Chondrocyte (in vitro differentiated cells): ENCODE results near the gene PIP5K1C. TPM values are rescaled to one million over a fixed set of nuclear protein-coding genes. Genes with fewer than 3 reads are reported as not detected.

ENCODE experiments used
- DNase-seq: peaks from one replicate; pipeline ENCODE4 v3.0.0; 2021; ENCODE audit warnings: mixed read lengths, low spot score
- H3K27ac Mint-ChIP-seq: one replicate; pipeline ENCODE4 v1.8.0; 2021; ENCODE audit warnings: mild to moderate bottlenecking, moderate library complexity, mixed read lengths; ENCODE audit not compliant: unreplicated experiment
- H3K27me3 Mint-ChIP-seq: 2 replicates; pipeline ENCODE4 v1.8.0; 2021; ENCODE audit warnings: low read depth, mixed read lengths
- H3K36me3 Mint-ChIP-seq: 2 replicates; pipeline ENCODE4 v1.8.0; 2021; ENCODE audit warnings: low read depth, mixed read lengths
- H3K4me1 Mint-ChIP-seq: 2 replicates; pipeline ENCODE4 v1.8.0; 2021; ENCODE audit warnings: low read depth, mild to moderate bottlenecking, mixed read lengths
- H3K4me3 Mint-ChIP-seq: one replicate; pipeline ENCODE4 v1.8.0; 2021; ENCODE audit warnings: mild to moderate bottlenecking, moderate library complexity, mixed read lengths; ENCODE audit not compliant: unreplicated experiment
- H3K9me3 Mint-ChIP-seq: 2 replicates; pipeline ENCODE4 v1.8.0; 2021; ENCODE audit warnings: low read depth, mixed read lengths
- total RNA-seq: library from RNA; stranded (reverse); gene quantifications from 3 replicates; pipeline ENCODE4 v1.2.1, GENCODE V29; 2021
- TF ChIP-seq, protein P1 (sequence below): fragments of 200-600 bp; sonication (generic); IDR thresholded peaks from 2 replicates; pipeline ENCODE4 v1.5.0; 2021; ENCODE audit warnings: antibody characterized with exemption, mild to moderate bottlenecking, moderate library complexity

Gene PIP5K1C
- total RNA-seq, 1 donor from 2014 or later, result 81.0 TPM

- Mint-ChIP-seq H3K27ac (no peak overlapping the region), H3K4me3 (no peak overlapping the region), H3K4me1 (peaks cover 40% of the 10 kb centered on the region)
These were observed 4.1 kb downstream of the PIP5K1C start for GRCh38 chr19:3695986-3696659.

DNA sequence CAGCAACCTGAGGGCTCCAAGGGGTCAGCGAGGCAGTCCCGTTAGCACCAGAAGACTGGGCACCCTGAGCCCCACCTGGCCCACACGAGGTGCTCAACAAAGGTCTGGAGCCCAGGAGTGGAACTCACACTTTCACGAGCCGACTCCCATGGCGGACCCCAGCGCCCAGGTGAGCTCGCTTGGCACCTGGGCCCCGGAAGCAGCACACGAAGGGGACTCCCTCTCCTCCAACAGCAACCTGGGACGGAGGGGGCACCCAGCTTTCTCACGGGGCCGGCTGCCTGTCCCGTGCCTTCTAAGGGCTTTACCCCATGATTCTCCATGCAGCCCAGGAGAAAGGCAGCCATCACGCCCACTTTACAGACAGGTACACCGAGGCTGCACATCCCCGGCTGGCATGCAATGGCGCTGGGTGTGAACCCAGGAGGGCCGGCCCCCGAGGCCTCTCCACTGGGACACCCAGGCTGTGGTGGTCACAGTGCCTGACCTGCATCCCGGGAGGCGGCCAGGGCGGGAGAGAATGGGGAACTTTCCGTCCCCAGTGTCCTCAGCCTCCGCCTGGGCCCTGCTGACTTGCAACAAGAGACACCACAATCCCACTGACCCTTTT lies 5.0 kb downstream of the PIP5K1C start:
- no peaks in the 10 kb centered on the region for H3K36me3 Mint-ChIP-seq
- no peak overlapping the region for H3K4me3 Mint-ChIP-seq
- H3K4me1 Mint-ChIP-seq, result peaks cover 36% of the 10 kb centered on the region
- no peak for DNase-seq
- H3K9me3 Mint-ChIP-seq, result no peaks in the 10 kb centered on the region
- no peak overlapping the region for H3K27ac Mint-ChIP-seq
- TF ChIP-seq, protein P1, sequence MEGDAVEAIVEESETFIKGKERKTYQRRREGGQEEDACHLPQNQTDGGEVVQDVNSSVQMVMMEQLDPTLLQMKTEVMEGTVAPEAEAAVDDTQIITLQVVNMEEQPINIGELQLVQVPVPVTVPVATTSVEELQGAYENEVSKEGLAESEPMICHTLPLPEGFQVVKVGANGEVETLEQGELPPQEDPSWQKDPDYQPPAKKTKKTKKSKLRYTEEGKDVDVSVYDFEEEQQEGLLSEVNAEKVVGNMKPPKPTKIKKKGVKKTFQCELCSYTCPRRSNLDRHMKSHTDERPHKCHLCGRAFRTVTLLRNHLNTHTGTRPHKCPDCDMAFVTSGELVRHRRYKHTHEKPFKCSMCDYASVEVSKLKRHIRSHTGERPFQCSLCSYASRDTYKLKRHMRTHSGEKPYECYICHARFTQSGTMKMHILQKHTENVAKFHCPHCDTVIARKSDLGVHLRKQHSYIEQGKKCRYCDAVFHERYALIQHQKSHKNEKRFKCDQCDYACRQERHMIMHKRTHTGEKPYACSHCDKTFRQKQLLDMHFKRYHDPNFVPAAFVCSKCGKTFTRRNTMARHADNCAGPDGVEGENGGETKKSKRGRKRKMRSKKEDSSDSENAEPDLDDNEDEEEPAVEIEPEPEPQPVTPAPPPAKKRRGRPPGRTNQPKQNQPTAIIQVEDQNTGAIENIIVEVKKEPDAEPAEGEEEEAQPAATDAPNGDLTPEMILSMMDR, result no peak
- H3K27me3 Mint-ChIP-seq, result no peaks in the 10 kb centered on the region

More at GRCh38 chr19:3695986-3696659, 4.1 kb downstream of the PIP5K1C start:
- Mint-ChIP-seq H3K27me3 (no peaks in the 10 kb centered on the region), H3K9me3 (no peaks in the 10 kb centered on the region), H3K36me3 (no peaks in the 10 kb centered on the region)
- DNase-seq, result no peak
- TF ChIP-seq, protein P1, result no peak

- Mint-ChIP-seq H3K27ac (no peak overlapping the region), H3K9me3 (no peaks in the 10 kb centered on the region), H3K36me3 (no peaks in the 10 kb centered on the region), H3K4me3 (no peak overlapping the region), H3K4me1 (peaks cover 38% of the 10 kb centered on the region), H3K27me3 (no peaks in the 10 kb centered on the region)
- DNase-seq, result peak; percentile 85
- TF ChIP-seq, protein P1, result no peak
These were observed 5.7 kb downstream of the PIP5K1C start for GRCh38 chr19:3694361-3695123.

- no peaks in the 10 kb centered on the region for H3K36me3 Mint-ChIP-seq
- peak overlapping the region; percentile 81 for H3K27ac Mint-ChIP-seq
- peak; percentile 77 for DNase-seq
- H3K4me3 Mint-ChIP-seq, result no peak overlapping the region
- H3K9me3 Mint-ChIP-seq, result no peaks in the 10 kb centered on the region
- TF ChIP-seq, protein P1, result no peak
- H3K4me1 Mint-ChIP-seq, result peaks cover 36% of the 10 kb centered on the region
- no peaks in the 10 kb centered on the region for H3K27me3 Mint-ChIP-seq
These were observed 7.0 kb downstream of the PIP5K1C start for GRCh38 chr19:3693025-3693925.
